H1 (cell line): Measurements from ENCODE around the gene CCDC117. TPM values are rescaled to one million over a fixed set of nuclear protein-coding genes. Genes with fewer than 3 reads are reported as not detected.

Source experiments
- CTCF ChIA-PET: fragments of 300-600 bp; sonication (Branson Sonifier 250); formaldehyde crosslinking; loops from one replicate; lab custom pipeline; 2021; ENCODE audit not compliant: partially characterized antibody; lab: Charles Lee
- POLR2A ChIA-PET: fragments of 300-600 bp; sonication (Branson Sonifier 250); formaldehyde crosslinking; loops from one replicate; lab custom pipeline; 2021; ENCODE audit warnings: inconsistent platforms; ENCODE audit not compliant: partially characterized antibody; lab: Charles Lee
- DNase-seq, 2 experiments: peaks; one replicate each; pipeline versions ENCODE4 v3.0.0 to v3.0.0-alpha.2; 2010 to 2022; ENCODE audit warnings: low spot score in 2 of 2, low read depth in 1 of 2, mixed read lengths in 1 of 2
- FAIRE-seq: peaks from 2 replicates; lab custom pipeline; 2011; peaks lifted over from hg19 to GRCh38; lab: Jason Lieb, UNC
- H2AFZ ChIP-seq: 2 replicates; pipeline ENCODE4 v1.8.1; 2012; ENCODE audit warnings: low read length, inconsistent platforms
- H2AK5ac ChIP-seq: 2 replicates; pipeline ENCODE4 v1.6.1; 2013; ENCODE audit warnings: low read depth, low read length
- H2BK120ac ChIP-seq: replicated peaks from 2 replicates; pipeline ENCODE3; 2013; ENCODE audit warnings: low read depth, low read length, inconsistent platforms
- H2BK12ac ChIP-seq: 2 replicates; pipeline ENCODE4 v1.6.1; 2013; ENCODE audit warnings: low read depth, low read length
- H2BK15ac ChIP-seq: 2 replicates; pipeline ENCODE4 v1.6.1; 2013; ENCODE audit warnings: low read length
- H2BK20ac ChIP-seq: 2 replicates; pipeline ENCODE4 v1.6.1; 2013; ENCODE audit warnings: low read length
- H2BK5ac ChIP-seq: 2 replicates; pipeline ENCODE4 v1.6.1; 2013; ENCODE audit warnings: low read depth, low read length
- H3K14ac ChIP-seq: 2 replicates; pipeline ENCODE4 v1.6.1; 2013; ENCODE audit warnings: inconsistent platforms; ENCODE audit not compliant: insufficient read length
- H3K18ac ChIP-seq: 2 replicates; pipeline ENCODE4 v1.6.1; 2013; ENCODE audit warnings: low read length; ENCODE audit errors: extremely low read depth
- H3K23ac ChIP-seq: 2 replicates; pipeline ENCODE4 v1.6.1; 2013; ENCODE audit warnings: inconsistent platforms; ENCODE audit not compliant: insufficient read length
- H3K23me2 ChIP-seq: 2 replicates; pipeline ENCODE4 v1.6.1; 2013; ENCODE audit warnings: low read depth, low read length
- H3K27ac ChIP-seq: 2 replicates; pipeline ENCODE4 v1.6.1; 2011; ENCODE audit warnings: low read depth, low read length, inconsistent platforms
- H3K27me3 ChIP-seq, 4 experiments: replicated peaks in 1 of 4; 1 replicate in 1 of 4; 2 replicates in 3 of 4; pipeline versions ENCODE4 v1.6.1 to v1.8.1; 2011 to 2013; ENCODE audit warnings: low read length in 3 of 4, mild to moderate bottlenecking in 3 of 4, inconsistent platforms in 2 of 4, mixed read lengths in 2 of 4, moderate library complexity in 1 of 4; ENCODE audit not compliant: control insufficient read depth in 3 of 4, insufficient read depth in 3 of 4; ENCODE audit errors: extremely low read depth in 1 of 4
- H3K36me3 ChIP-seq, 4 experiments: 2 replicates each; pipeline versions ENCODE4 v1.6.1 to v1.8.1; 2011 to 2013; ENCODE audit warnings: mild to moderate bottlenecking in 4 of 4, low read length in 3 of 4, moderate library complexity in 2 of 4, control low read depth in 1 of 4, inconsistent platforms in 1 of 4; ENCODE audit not compliant: insufficient read depth in 4 of 4, control insufficient read depth in 2 of 4
- H3K4ac ChIP-seq: replicated peaks from 2 replicates; pipeline ENCODE3; 2013; ENCODE audit warnings: low read length, low read depth, mixed read lengths, inconsistent platforms; ENCODE audit not compliant: insufficient read length
- H3K4me1 ChIP-seq, 4 experiments: replicated peaks in 1 of 4; 1 replicate in 1 of 4; 2 replicates in 3 of 4; pipeline versions ENCODE4 v1.6.1 to v1.8.1; 2011 to 2013; ENCODE audit warnings: low read length in 3 of 4, inconsistent platforms in 2 of 4, mixed read lengths in 1 of 4; ENCODE audit not compliant: insufficient read depth in 4 of 4, control insufficient read depth in 3 of 4
- H3K4me2 ChIP-seq, 2 experiments: 2 replicates each; pipeline versions ENCODE4 v1.6.1 to v1.8.1; 2011 to 2013; ENCODE audit warnings: low read depth in 2 of 2, low read length in 2 of 2, control low read depth in 1 of 2, inconsistent platforms in 1 of 2, mild to moderate bottlenecking in 1 of 2; ENCODE audit not compliant: insufficient read depth in 1 of 2
- H3K4me3 ChIP-seq, 4 experiments: fragments of 200-600, 300-600 bp in 1 of 4; sonication (generic), shearing (Covaris generic), sonication (Bioruptor Twin) in 1 of 4; 2 replicates each; pipeline versions ENCODE4 v1.5.1 to v1.8.1; 2011 to 2016; ENCODE audit warnings: low read length in 4 of 4, low read depth in 3 of 4, control low read depth in 2 of 4, inconsistent platforms in 2 of 4, mild to moderate bottlenecking in 2 of 4, mixed read lengths in 1 of 4, moderate library complexity in 1 of 4; ENCODE audit not compliant: insufficient read depth in 2 of 4; ENCODE audit errors: extremely low read depth in 1 of 4
- H3K56ac ChIP-seq: replicated peaks from 2 replicates; pipeline ENCODE3; 2013; ENCODE audit warnings: low read depth, mild to moderate bottlenecking, mixed read lengths, low read length, inconsistent platforms; ENCODE audit not compliant: insufficient read length
- H3K79me1 ChIP-seq: 2 replicates; pipeline ENCODE4 v1.6.1; 2013; ENCODE audit warnings: low read depth, low read length, control low read depth
- H3K79me2 ChIP-seq, 2 experiments: 2 replicates each; pipeline versions ENCODE4 v1.6.1 to v1.8.1; 2012 to 2013; ENCODE audit warnings: low read length in 2 of 2, mild to moderate bottlenecking in 2 of 2, inconsistent platforms in 1 of 2; ENCODE audit not compliant: insufficient read depth in 2 of 2, control insufficient read depth in 1 of 2
- H3K9ac ChIP-seq, 4 experiments: replicated peaks in 1 of 4; 1 replicate in 1 of 4; 2 replicates in 3 of 4; pipeline versions ENCODE4 v1.6.1 to v1.8.1; 2011 to 2013; ENCODE audit warnings: low read depth in 3 of 4, low read length in 3 of 4, control low read depth in 2 of 4, mild to moderate bottlenecking in 2 of 4, moderate library complexity in 2 of 4, inconsistent platforms in 1 of 4; ENCODE audit errors: extremely low read depth in 1 of 4
- H3K9me3 ChIP-seq, 2 experiments: 2 replicates each; pipeline versions ENCODE4 v1.6.1 to v1.8.1; 2012 to 2013; ENCODE audit warnings: mild to moderate bottlenecking in 2 of 2, moderate library complexity in 2 of 2, control low read depth in 1 of 2, inconsistent platforms in 1 of 2, low read depth in 1 of 2, low read length in 1 of 2, mixed read lengths in 1 of 2; ENCODE audit not compliant: insufficient read depth in 2 of 2
- H4K20me1 ChIP-seq, 2 experiments: replicated peaks in 1 of 2; 2 replicates each; pipeline versions ENCODE3 to v1.8.1; 2011 to 2013; ENCODE audit warnings: inconsistent platforms in 2 of 2, low read length in 2 of 2, mild to moderate bottlenecking in 1 of 2; ENCODE audit not compliant: insufficient read depth in 2 of 2, control insufficient read depth in 1 of 2
- H4K5ac ChIP-seq: 2 replicates; pipeline ENCODE4 v1.6.1; 2013; ENCODE audit warnings: low read length, low read depth, mixed read lengths, inconsistent platforms; ENCODE audit not compliant: insufficient read length
- H4K8ac ChIP-seq: 2 replicates; pipeline ENCODE4 v1.8.0; 2013; ENCODE audit warnings: mild to moderate bottlenecking, moderate library complexity, low read length, inconsistent platforms; ENCODE audit not compliant: insufficient read depth; ENCODE audit errors: extremely low read depth
- H4K91ac ChIP-seq: replicated peaks from 2 replicates; pipeline ENCODE3; 2013; ENCODE audit warnings: low read length, mixed read lengths, inconsistent platforms; ENCODE audit not compliant: insufficient read length
- ASH2L ChIP-seq: fragments of 200-600, 300-600 bp; sonication (generic); IDR thresholded peaks from one replicate; pipeline ENCODE4 v1.7.1; 2017; ENCODE audit warnings: low read length
- CBX8 ChIP-seq: fragments of 300-800, 300-1000 bp; sonication (generic); IDR thresholded peaks from 2 replicates; pipeline ENCODE4 v1.7.1; 2016; ENCODE audit warnings: low read depth, low read length, borderline replicate concordance
- EP300 ChIP-seq, 2 experiments: IDR thresholded peaks; 1 replicate in 1 of 2; 2 replicates in 1 of 2; pipeline ENCODE4 v1.6.1; 2011 to 2012; ENCODE audit warnings: low read depth in 2 of 2, low read length in 2 of 2, mild to moderate bottlenecking in 2 of 2, borderline replicate concordance in 1 of 2, inconsistent platforms in 1 of 2, moderate library complexity in 1 of 2
- SP1 ChIP-seq: IDR thresholded peaks from 2 replicates; pipeline ENCODE4 v1.6.1; 2011; ENCODE audit warnings: low read depth, low read length
- SP2 ChIP-seq: IDR thresholded peaks from 2 replicates; pipeline ENCODE4 v1.6.1; 2012; ENCODE audit warnings: mild to moderate bottlenecking, low read length, inconsistent platforms
- TAF1 ChIP-seq: IDR thresholded peaks from 2 replicates; pipeline ENCODE4 v1.6.1; 2011; ENCODE audit warnings: mild to moderate bottlenecking, low read depth, low read length
- TAF7 ChIP-seq: optimal IDR thresholded peaks from 2 replicates; pipeline ENCODE3; 2011; ENCODE audit warnings: low read depth, mild to moderate bottlenecking, inconsistent platforms, low read length, moderate library complexity, borderline replicate concordance
- TEAD4 ChIP-seq: IDR thresholded peaks from 2 replicates; pipeline ENCODE4 v1.6.1; 2012; ENCODE audit warnings: low read depth, low read length, inconsistent platforms, mixed read lengths
- WGBS, 2 experiments: shearing (Covaris generic) in 1 of 2; methylation state at CpG; one replicate each; pipeline versions ENCODE4 v1.1.6 to v1.1.7; 2013 to 2015; ENCODE audit warnings: low lambda C conversion rate in 2 of 2, mixed read lengths in 2 of 2, inconsistent platforms in 1 of 2, low coverage in 1 of 2, missing lambda C conversion rate in 1 of 2; ENCODE audit not compliant: insufficient replicate concordance in 2 of 2, insufficient coverage in 1 of 2, insufficient read length in 1 of 2; ENCODE audit errors: extremely low coverage in 1 of 2, missing lambda C conversion rate in 1 of 2; 5-methylcytosine and 5-hydroxymethylcytosine counted together
- polyA plus RNA-seq, 7 experiments: library from polyadenylated mRNA; depleted of rRNA in 3 of 7; stranded (reverse) in 5 of 7; unstranded in 2 of 7; fragments of >200 nt in 5 of 7; fragments of 200-250 nt in 2 of 7; gene quantifications; 1 replicate in 5 of 7; 2 replicates in 1 of 7; 4 replicates in 1 of 7; pipeline versions ENCODE4 v1.2.1 to v1.2.3, GENCODE V29; 2011 to 2013; ENCODE audit warnings: missing spikeins in 2 of 7, mixed read lengths in 2 of 7
- total RNA-seq: library from RNA; stranded (reverse); fragmentation: NEBNext Ultra II Directional; extraction: Animal tissue kit (Norgen Biotek cat#: 25700); gene quantifications from 2 replicates; pipeline ENCODE4 v1.2.1, GENCODE V29; 2021

Gene CCDC117
- total and polyA plus RNA-seq, 2 of the 8 experiments (the other 6 are each of a cell fraction or from before 2014, with no cell fraction given): 9.1 to 43.1 TPM

- 91% methylated on average over 13 of the region's 13 CpGs; no CpG with 5 or more reads in 1 of the 2 experiments for WGBS, 2 experiments
- no peak overlapping the region for H4K91ac ChIP-seq
- no peak overlapping the region for H2AK5ac ChIP-seq
- no peak overlapping the region for H3K14ac ChIP-seq
- H3K36me3 ChIP-seq: no peaks in the 10 kb centered on the region
- no peaks in the 10 kb centered on the region for H3K23me2 ChIP-seq
- H3K4me2 ChIP-seq: no peak overlapping the region
- H3K4ac ChIP-seq: no peak overlapping the region
- no peak overlapping the region for H2BK12ac ChIP-seq
- H3K9me3 ChIP-seq: no peaks in the 10 kb centered on the region
- H3K79me1 ChIP-seq: no peaks in the 10 kb centered on the region; the same call in 1 of the 2 replicates
- H3K79me2 ChIP-seq: no peaks in the 10 kb centered on the region
- no peak overlapping the region for H4K8ac ChIP-seq
- ChIA-PET CTCF (no interaction called here), POLR2A (interaction anchor here (1.6 to 3.1 kb wide), 3 partner anchors 9 to 16 kb away, joined by 4 to 18 read pairs (median 4); partner anchors contain the start of gene XBP1)
- H3K4me1 ChIP-seq: no peaks in the 10 kb centered on the region; a peak in 1 of 7 replicates
- no peak overlapping the region for H4K5ac ChIP-seq
- no peak overlapping the region for H3K56ac ChIP-seq
- no peak overlapping the region for H3K18ac ChIP-seq
- H2BK120ac ChIP-seq: no peak overlapping the region
- no peak overlapping the region for H2BK20ac ChIP-seq
- H4K20me1 ChIP-seq: peaks cover 0 to 1% of the 10 kb centered on the region in 2 experiments
- H2BK5ac ChIP-seq: no peak overlapping the region
- no peak for FAIRE-seq
- no peak overlapping the region for H3K9ac ChIP-seq
- no peak overlapping the region for H3K23ac ChIP-seq
- H3K4me3 ChIP-seq: no peak overlapping the region
- H2BK15ac ChIP-seq: no peak overlapping the region
- no peak overlapping the region for H3K27ac ChIP-seq
- no peak overlapping the region for H2AFZ ChIP-seq
- no peaks in the 10 kb centered on the region for H3K27me3 ChIP-seq
- no peak for DNase-seq
- TF ChIP-seq SP1: no peak
- no peak for TF ChIP-seq EP300 (IDR thresholded peaks at IDR 0.05; ENCODE audit: borderline replicate concordance in 1 of 2, low read depth in 2 of 2, low read length in 2 of 2)
- no peak for TF ChIP-seq TAF1
- TF ChIP-seq SP2: no peak
- no peak for TF ChIP-seq ASH2L
- TF ChIP-seq CBX8: no peak
- TF ChIP-seq TAF7: no peak
- no peak for TF ChIP-seq TEAD4
Measured at GRCh38 chr22:28810821-28811491, 38.5 kb downstream of the CCDC117 start.
